HTR-8/SVneo (cell line): ENCODE data around the gene CLEC11A.

Experiments used
- DNase-seq: peaks from one replicate; pipeline ENCODE4 v3.0.0; 2011; ENCODE audit warnings: low spot score, mixed read lengths; ENCODE audit not compliant: insufficient read length
- FAIRE-seq: peaks from 2 replicates; lab custom pipeline; 2011; peaks lifted over from hg19 to GRCh38; lab: Jason Lieb, UNC

CLEC11A gene

GRCh38 chr19:50703915-50704796 lies 19.0 kb upstream of the CLEC11A start:
- DNase-seq, result no peak
- FAIRE-seq, result peak; percentile 13

- peak; percentile 83 for DNase-seq
- FAIRE-seq, result no peak
These were observed 17.6 kb upstream of the CLEC11A start for GRCh38 chr19:50705422-50706019.

GRCh38 chr19:50706387-50706786 lies 16.8 kb upstream of the CLEC11A start:
- DNase-seq, result no peak
- peak; percentile 28 for FAIRE-seq

GRCh38 chr19:50708179-50708879 lies 14.8 kb upstream of the CLEC11A start:
- DNase-seq (no peak), FAIRE-seq (no peak)

GRCh38 chr19:50710094-50710493 lies 13.1 kb upstream of the CLEC11A start:
- DNase-seq, result no peak
- FAIRE-seq, result no peak

GRCh38 chr19:50710612-50711011 lies 12.6 kb upstream of the CLEC11A start:
- DNase-seq (no peak), FAIRE-seq (no peak)

- DNase-seq (no peak), FAIRE-seq (no peak)
These were observed 12.0 kb upstream of the CLEC11A start for GRCh38 chr19:50711196-50711595.

- FAIRE-seq, result no peak
- DNase-seq, result no peak
These were observed 11.4 kb upstream of the CLEC11A start for GRCh38 chr19:50711805-50712204.

- DNase-seq (no peak), FAIRE-seq (no peak)
These were observed 10.3 kb upstream of the CLEC11A start for GRCh38 chr19:50712833-50713232.

GRCh38 chr19:50713556-50714236 lies 9.5 kb upstream of the CLEC11A start:
- DNase-seq (no peak), FAIRE-seq (no peak)

GRCh38 chr19:50716178-50717025 lies 6.8 kb upstream of the CLEC11A start:
- FAIRE-seq, result no peak
- no peak for DNase-seq

GRCh38 chr19:50717026-50717723 lies 6.0 kb upstream of the CLEC11A start:
- no peak for DNase-seq
- no peak for FAIRE-seq

GRCh38 chr19:50717891-50718254 lies 5.3 kb upstream of the CLEC11A start:
- no peak for DNase-seq
- no peak for FAIRE-seq

- peak; percentile 76 for FAIRE-seq
These were observed 4.7 kb upstream of the CLEC11A start for GRCh38 chr19:50718255-50719118.

GRCh38 chr19:50719119-50719435 lies 4.1 kb upstream of the CLEC11A start:
- DNase-seq (no peak), FAIRE-seq (no peak)

More at GRCh38 chr19:50718255-50719118, 4.7 kb upstream of the CLEC11A start:
- no peak for DNase-seq

- DNase-seq (no peak), FAIRE-seq (no peak)
These were observed 3.6 kb upstream of the CLEC11A start, which contains the start of gene SHANK1 for GRCh38 chr19:50719566-50719965. TSS of gene SHANK1 (minus strand) at chr19:50719802. CDS start at chr19:50716919, 2,883 bp downstream.

GRCh38 chr19:50720181-50720920 lies 2.8 kb upstream of the CLEC11A start:
- peak; percentile 75 for FAIRE-seq
- no peak for DNase-seq
